HUDEP-2 (cell line): Measurements from ENCODE around the gene PIK3C2A.

Experiments
- DNase-seq, 76 experiments: peaks; one replicate each; lab custom pipeline; 2025; ENCODE audit not compliant: unreplicated experiment in 76 of 76; lab: John Stamatoyannopoulos, UW

PIK3C2A gene

GRCh38 chr11:17214338-17214737 lies 6.6 kb upstream of the PIK3C2A start:
- no peak for DNase-seq

DNA sequence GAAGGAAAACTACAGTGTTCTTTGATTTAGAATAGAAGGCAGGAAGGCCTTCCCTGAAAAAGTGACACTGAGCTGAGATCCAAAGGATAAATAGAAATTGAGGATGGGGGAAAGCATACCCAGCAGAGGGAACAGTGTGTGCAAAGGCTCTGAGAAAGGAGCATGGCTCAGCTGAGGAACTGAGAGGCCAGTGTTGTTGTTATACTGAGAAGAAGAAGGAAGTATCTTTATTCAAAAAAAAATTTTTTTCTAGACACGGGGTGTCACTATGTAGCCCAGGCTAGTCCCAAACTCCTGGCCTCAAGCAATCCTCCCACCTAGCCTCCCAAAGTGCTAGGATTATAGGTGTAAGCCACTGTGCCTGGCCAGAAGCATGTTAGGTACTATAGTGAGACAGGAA lies 3.5 kb upstream of the PIK3C2A start:
- DNase-seq: no peak

DNA sequence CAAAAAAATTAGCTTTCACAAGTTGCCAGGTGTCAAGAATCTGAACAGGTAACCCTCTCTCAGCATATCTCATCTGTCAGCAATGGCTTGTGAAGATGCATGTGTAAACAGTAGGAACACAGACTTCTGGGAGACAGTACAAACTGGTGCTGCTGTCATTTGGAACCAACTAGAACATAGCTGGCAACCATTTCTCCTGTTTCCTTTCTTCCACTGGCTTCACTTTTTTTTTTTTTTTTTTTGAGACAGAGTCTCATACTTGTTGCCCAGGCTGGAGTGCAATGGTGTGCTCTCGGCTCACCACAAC lies 2.1 kb upstream of the PIK3C2A start:
- DNase-seq: no peak

DNA sequence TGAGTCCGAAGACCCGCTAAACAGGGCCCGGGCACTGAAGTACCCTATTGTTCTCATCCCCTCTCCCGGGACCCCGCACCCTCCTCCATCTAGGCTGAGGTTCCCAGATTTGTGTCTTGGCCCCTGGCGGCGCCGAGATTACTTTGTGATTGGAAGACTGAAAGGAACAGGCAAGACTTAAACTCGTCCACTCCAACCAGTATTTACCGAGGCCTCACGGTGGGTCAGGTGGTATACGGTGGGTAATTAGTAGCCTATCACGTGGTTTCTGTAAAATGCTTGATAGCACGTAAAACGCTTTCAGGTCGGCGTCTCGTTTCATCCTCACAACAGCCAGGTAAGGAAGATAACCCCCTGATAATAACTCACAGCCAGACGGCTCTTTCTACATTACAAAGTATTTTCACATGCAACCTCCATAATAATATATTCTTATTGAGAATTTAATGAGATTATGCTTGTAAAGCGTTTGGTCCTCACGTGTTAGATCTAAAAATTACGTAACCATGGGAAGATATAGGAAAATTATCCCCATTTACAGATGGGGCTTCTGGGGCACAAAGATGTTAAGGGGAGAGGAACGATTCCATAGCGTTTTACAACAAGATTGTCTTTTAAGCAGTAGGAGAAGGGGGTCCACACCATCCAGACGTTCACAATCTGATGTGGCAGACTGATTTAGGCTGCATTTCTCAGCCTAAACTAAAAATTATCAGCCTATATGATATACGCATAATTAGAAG lies 642 bp upstream of the PIK3C2A start:
- DNase-seq: peak in 20 of 76 experiments; percentile 5 to 64 (median 33)

GRCh38 chr11:17206463-17206862 lies 1.3 kb downstream of the PIK3C2A start:
- no peak for DNase-seq

DNA sequence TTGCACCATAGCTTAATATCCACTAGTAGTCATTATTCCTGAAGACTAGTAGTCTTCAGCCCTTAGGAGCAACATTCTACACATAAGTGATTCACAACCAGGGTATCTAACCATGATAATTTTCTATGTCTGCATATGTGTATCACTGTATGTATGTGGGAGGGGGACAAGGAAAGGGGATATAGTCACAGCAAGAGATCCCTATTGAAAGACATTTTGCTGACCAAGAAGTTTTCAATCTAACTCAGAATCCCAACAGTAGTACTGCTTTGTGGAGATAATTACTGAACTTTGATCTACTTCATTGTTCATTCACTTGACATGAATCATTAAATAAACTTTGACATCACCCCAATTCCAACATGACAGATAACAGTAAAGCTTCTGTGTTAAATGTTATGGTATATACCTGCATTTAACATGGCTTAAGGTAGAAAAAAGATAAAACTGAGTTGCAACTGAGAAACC lies 10.3 kb downstream of the PIK3C2A start:
- DNase-seq: no peak

DNA sequence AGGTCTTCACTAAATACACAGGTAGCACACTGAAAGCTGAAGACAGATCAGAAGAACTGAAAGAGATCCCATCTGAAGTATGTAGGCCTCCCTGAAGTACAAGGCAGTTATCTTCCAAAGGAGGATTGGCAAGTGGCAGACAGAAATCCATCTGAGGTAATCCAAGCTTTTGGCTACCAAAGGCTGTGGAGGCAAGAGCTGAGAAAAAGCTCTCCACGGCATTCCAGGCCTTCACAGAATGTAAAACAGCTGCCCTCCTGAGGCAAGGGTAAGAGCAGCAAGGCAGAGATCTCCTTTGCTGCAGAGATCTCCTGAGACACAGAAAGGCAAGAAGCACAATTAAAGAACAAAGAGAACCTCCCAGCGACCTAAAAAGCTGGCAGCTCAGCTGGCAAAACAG lies 19.1 kb downstream of the PIK3C2A start:
- DNase-seq: no peak

- DNase-seq: peak in 42 of 76 experiments; percentile 6 to 89 (median 71)
These were observed 20.7 kb downstream of the PIK3C2A start for GRCh38 chr11:17186932-17187692.

DNA sequence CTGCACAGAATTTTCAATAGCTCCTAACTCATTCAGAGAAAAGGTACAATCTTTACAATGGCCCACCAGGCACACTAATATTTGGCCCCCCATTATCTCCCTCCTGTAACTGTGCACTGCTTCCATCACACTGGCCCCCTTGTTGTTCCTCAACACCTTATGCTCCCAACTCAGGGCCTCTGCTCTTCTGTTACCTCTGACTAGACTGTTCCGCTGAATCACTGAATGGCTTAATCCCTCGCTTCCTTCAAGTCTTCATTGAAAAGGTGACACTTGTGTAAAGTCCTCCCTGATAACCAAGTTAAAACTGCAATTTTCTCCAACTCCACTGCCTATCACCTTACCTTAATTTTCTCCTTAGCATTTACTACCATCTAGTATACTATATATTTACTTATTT lies 21.8 kb downstream of the PIK3C2A start:
- DNase-seq: no peak

- DNase-seq: no peak
These were observed 22.8 kb downstream of the PIK3C2A start for GRCh38 chr11:17184882-17185587.

DNA sequence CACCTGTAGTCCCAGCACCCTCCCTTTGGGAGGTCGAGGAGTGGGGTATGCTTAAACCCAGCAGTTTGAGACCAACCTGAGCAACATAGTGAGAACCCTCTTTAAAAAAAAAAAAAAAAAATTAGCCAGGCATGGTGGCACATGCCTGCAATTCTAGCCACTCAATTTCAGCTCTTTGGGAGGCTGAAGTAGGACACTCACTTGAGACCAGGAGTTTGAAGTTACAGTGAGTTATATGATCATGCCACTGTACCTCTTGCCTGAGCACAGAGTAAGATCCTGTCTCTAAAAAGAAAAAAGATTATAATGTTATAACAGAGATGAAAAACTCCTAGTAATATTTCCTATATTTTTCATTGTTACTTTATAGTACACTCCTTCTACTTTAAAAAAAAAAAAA lies 23.9 kb downstream of the PIK3C2A start:
- DNase-seq: no peak

- no peak for DNase-seq
These were observed 27.8 kb downstream of the PIK3C2A start for GRCh38 chr11:17179970-17180369.

DNA sequence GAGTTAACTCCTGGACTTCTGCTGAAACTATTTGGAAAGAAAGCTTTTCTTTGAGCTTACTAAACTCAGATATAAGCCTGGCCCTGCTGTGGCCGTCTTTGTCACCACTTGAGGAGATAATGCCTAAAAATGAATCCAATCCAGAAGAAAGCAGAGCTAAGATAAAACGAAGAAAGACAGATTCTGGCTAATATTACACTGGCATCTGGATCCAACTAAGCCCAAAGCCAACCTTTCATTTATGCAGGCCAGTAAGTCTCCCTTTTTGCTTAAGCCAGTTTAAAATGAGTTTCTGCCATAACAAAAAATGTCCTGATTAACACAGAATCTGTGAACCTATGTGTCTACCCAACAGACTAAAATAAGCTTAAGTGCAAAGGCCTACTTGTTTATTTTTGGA lies 34.5 kb downstream of the PIK3C2A start:
- DNase-seq: no peak

- DNase-seq: no peak
These were observed 35.9 kb downstream of the PIK3C2A start for GRCh38 chr11:17171916-17172315.

DNA sequence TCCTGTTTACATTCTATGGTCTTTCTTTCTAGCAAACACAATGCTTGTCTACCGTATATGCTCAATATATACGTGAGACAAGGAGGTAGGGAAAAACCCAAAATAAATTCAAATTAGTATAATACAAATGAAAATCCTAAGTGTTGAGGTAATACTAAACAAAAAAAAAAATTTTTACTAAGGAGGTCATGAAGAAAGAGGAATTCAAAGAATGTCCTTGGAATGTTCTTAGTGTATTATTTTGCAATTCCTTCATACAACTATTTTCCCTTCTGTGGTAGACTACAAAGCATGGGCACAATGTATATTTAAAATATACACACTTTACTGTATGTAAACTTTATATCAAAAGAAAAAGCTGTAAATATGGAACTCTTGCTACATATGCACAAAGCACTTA lies 36.4 kb downstream of the PIK3C2A start:
- DNase-seq: no peak

DNA sequence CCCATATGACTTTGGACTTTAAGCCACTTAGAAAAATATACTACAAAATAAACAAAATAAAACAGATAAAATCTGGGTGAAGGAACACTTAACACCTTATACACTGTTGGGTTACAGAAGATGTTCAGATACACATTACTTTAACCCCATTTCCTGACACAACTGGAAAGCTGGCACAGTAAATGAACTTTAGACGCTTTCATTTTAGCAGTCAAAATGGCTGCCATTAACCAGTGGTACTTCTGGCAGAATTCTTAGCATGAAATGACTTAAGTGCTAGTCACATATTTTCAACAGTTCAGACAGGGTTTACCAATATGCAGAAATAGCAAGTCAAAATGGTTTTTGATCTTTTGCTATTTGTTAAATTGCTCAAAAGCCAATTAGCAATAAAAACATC lies 37.9 kb downstream of the PIK3C2A start:
- no peak for DNase-seq

DNA sequence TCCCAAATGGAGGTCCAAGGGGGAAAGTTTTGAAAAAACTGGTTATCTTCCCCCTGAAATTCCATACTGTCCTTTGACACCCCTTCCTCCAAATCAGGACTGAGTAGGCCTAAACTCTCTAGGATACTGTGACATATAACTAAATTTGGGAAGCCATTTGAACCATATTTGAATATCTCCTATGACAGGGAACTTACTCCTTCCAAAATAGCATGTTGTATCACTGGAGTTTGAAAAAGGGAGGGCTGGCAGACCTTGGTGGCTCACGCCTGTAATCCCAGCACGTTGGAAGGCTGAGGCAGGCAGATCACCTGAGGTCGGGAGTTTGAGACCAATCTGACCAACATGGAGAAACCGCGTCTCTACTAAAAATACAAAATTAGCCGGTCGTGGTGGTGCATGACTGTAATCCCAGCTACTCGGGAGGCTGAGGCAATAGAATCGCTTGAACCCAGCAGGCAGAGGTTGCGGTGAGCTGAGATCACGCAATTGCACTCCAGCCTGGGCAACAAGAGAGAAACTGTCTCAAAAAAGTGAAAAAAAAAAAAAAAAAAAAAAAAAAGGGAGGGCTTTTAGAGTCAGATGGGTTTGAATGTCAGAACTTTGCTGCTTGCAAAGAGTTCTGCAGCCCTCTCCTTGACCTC lies 42.4 kb downstream of the PIK3C2A start:
- no peak for DNase-seq

- DNase-seq: peak in 7 of 76 experiments; percentile 6 to 43 (median 20)
These were observed 43.2 kb downstream of the PIK3C2A start for GRCh38 chr11:17164361-17165246.

GRCh38 chr11:17163736-17164135 lies 44.0 kb downstream of the PIK3C2A start:
- no peak for DNase-seq

DNA sequence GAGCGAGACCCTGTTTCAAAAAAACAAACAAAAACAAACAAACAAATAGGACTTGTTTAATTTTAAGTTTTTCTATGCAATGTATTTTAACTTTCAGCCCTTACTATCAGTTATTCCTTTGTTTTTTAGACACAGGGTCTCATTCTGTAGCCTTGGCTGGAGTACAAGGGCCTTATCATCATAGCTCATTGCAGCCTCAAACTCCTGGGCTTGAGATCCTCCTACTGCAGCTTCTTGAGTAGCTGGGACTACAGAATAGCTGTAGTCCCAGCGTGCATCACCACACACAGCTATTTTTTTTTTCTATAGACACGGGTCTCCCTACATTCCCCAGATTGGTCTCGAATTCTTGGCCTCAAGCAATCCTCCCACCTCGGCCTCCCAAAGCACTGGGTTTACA lies 44.5 kb downstream of the PIK3C2A start:
- DNase-seq: peak in 28 of 76 experiments; percentile 1 to 57 (median 23)
